HUDEP-2 (cell line): ENCODE results near the gene NLRP13.

Experiments used
- DNase-seq, 76 experiments: peaks; one replicate each; lab custom pipeline; 2025; ENCODE audit not compliant: unreplicated experiment in 76 of 76; lab: John Stamatoyannopoulos, UW

NLRP13 gene

DNA sequence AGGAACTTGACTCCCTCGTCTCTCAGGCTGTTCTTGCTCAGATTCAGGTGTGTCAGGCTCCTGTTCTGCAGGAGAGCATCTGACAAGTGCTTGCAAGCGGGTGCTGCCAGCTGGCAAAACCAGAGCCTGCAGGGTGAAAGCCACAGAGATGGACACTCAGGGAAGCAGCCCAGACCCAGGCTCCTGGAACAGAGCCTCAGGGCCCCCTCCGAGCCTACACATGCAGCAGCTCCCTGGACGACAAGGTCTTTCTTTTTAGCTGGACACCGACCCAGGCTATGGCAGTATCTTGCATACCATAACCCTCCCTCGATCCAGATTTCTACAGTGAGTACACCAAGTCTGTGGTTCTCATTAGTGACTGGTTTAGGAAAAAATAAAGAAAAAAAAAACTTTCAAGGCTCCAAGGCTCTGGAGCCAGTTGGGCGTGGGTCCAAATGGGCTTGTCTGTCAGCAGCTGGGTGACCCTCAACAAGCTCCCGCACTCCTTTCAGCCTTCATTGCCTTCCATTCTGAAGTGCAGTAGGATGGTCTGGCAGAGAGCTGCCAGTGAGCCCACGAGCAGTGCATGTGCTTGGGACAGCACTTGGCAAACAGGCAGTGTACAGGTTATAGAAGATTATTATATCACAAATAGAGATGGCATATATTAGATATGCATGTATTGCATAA lies 29.9 kb downstream of the NLRP13 start:
- DNase-seq, result no peak

DNA sequence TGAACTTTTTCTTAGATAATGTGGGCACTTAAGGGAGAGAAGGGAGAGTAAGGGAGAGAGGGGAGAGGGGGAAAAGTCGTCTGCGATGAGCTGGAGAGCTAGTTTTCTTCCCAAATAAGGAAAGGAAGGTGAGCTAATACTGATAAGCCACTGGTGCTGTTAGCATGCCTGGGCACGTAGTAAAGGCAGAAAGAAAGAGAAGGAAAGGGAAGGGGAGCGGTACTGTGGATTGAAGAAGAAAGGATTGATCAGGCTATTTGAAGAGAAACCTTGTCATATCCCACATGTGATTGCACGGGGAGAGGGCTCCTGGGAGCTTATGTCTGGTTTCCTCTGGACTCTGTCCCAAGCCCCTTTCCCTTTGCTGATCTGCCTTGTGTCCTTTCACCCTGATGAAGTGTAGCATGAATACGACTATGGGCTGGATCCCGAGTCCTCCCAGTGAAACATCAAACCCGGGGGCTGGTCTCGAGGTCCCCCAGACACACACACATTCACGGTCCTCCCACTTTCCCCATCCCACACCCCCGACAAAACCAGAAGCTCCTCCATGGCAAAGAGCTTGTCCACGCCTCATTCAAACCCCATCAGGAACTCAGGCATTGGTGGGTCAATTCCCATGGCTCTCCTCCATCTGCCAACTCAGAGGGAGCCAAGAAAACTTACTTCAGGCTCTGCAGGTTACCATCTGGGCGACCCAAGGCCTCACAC lies 30.6 kb downstream of the NLRP13 start:
- no peak for DNase-seq

DNA sequence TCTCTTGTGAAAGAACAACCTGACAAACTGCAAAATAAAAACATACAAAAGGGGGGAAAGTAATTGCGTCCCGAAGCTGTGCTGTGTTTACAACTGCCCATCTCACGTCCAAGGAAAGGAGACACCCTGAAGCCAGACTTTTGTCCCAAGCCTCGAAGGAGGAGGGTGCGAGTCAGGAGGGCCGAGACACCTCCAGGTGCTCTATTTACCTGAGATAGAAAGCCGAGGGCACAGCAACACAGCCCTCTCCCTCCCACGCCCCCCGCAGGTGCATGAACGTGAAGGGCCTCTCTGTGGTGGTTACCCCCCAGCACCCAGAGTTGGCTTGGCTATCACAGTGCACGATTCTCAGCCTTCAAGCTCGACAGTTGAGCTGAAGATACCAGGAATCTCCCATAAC lies 33.2 kb downstream of the NLRP13 start:
- DNase-seq, result no peak

DNA sequence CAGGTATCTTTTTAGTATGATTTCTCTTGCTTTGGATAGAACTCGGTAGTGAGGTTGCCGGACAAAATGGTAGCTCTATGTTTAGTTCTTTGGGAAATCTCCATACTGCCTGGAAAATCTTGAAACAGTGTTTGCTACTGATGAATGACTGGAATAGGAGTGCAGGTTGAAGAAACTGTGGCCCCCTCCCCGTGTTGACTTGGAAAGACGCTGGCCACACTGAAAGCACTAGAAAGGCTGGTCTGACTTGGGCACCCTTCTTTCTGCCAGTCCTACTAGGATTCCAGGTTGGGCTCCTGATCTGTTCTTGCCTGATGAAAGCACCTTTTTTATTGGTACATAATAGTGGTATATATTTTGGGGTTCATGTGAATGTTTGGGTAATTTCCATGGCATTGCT lies 49.5 kb downstream of the NLRP13 start:
- no peak for DNase-seq

DNA sequence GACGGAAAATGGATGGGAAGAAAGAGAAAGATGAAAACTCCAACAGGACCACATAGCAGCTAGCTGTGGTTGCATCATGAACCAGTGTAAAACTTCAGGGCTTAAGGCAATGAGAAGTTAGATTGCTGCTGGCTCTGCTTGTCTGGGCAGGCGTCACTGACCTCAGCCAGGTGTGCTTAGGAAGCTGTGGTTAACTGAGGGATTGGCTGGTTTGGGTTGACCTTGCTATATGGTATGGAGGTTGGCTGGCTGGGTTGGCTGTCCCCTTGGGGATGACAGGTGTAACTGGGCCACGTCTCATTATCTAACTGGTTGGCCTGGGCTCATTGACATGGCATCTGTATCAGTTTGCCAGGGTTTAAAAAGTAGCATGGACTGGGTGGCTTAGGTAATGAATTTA lies 54.9 kb downstream of the NLRP13 start:
- no peak for DNase-seq

DNA sequence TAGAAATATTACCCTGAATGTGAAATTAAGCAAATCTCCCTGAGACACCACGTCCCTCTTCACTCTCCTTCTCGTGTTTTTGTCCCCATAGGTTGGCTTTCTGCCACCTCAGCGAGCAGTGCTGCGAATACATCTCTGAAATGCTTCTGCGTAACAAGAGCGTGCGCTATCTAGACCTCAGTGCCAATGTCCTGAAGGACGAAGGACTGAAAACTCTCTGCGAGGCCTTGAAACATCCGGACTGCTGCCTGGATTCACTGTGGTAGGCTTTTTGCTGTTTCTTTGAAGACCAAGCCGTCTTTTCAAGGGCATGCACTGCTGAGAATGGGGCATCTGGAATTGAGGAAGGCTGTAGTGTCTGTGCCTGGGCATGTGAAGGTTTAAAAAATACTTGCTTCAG lies 61.4 kb downstream of the NLRP13 start:
- DNase-seq, result no peak

DNA sequence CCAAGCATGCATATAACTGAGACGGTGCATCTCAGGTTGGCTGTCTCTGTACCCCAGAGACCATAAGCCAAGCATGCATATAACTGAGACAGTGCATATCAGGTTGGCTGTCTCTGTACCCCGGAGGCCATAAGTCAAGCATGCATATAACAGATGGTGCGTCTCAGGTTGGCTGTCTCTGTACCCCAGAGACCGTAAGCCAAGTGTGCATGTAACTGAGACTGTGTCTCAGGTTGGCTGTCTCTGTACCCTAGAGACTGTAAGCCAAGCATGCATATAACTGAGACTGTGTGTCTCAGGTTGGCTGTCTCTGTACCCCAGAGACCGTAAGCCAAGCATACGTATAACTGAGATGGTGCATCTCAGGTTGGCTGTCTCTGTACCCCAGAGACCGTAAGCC lies 65.0 kb downstream of the NLRP13 start:
- DNase-seq, result no peak

DNA sequence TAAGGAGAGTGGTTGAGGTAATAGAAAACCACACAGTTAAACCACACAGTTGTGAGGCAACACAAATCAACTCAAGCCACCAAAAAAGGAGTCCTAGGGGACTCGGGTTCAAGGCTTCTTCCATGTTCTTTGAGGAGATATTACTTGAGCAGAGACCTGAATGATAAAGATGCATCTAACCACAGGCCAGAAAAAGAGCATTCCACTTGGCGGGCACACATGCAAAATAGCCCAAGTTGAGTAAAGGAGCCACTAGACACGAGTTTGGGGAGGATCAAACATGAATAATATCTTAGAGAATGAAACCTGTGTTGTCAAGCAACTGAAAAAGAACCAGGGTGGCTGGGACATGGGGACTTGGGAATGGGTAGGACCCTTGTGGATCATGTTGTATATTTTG lies 65.6 kb downstream of the NLRP13 start:
- no peak for DNase-seq

DNA sequence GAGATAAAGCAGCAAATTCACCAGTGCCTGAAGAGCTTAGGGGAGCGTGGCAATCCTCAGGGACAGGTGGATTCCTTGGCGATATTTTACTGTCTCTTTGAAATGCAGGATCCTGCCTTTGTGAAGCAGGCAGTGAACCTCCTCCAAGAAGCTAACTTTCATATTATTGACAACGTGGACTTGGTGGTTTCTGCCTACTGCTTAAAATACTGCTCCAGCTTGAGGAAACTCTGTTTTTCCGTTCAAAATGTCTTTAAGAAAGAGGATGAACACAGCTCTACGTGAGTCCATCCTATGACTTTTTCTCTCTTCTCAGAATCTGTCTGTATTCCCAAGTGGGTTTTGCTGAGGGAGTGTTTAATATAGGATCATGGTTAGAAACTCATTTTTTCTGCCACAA lies 73.2 kb downstream of the NLRP13 start:
- DNase-seq, result no peak

DNA sequence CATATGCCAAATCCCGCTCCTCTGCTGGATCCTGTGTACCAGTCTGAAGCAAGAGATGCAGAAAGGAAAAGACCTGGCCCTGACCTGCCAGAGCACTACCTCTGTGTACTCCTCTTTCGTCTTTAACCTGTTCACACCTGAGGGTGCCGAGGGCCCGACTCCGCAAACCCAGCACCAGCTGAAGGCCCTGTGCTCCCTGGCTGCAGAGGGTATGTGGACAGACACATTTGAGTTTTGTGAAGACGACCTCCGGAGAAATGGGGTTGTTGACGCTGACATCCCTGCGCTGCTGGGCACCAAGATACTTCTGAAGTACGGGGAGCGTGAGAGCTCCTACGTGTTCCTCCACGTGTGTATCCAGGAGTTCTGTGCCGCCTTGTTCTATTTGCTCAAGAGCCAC lies 73.7 kb downstream of the NLRP13 start:
- no peak for DNase-seq

DNA sequence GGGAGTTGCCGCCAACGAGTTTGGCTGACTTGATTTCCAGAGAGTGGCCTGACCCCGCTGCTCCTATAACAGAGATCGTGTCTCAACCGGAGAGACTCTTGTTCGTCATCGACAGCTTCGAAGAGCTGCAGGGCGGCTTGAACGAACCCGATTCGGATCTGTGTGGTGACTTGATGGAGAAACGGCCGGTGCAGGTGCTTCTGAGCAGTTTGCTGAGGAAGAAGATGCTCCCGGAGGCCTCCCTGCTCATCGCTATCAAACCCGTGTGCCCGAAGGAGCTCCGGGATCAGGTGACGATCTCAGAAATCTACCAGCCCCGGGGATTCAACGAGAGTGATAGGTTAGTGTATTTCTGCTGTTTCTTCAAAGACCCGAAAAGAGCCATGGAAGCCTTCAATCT lies 74.2 kb downstream of the NLRP13 start:
- no peak for DNase-seq

DNA sequence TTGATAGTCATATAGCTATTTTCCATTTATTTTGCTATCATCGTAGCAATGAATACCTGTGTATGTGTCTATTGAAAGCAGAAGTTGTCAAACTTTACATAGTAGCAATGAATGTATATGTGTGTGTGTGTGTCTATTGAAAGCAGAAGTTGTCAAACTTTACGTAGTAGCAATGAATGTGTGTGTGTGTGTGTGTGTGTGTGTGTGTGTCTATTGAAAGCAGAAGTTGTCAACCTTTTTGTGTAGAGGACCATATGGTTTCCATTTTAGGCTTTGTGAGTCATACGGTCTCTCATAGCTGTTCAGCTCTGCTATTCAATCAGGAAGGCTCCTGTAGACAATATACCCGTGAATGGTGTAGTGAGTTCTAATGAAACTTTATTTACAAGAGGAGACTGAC lies 75.0 kb downstream of the NLRP13 start:
- no peak for DNase-seq

DNA sequence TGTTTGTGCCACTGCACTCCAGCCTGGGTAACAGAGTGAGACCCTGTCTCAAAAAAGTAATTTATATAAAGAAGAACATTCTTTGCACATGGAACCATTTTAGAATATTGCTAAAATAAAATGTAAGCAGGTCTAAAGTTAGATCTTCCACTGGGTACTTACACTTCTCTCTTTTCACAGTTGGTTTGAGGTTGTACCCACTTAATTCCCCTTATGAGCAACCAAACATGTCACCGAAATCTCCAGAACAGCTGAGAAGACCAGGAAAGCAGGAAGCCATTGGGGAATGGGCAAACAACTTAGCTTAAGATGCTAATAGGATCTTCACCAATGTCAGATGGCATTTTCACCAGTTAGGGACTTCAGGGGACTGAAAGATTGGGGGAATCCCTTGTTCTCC lies 77.0 kb downstream of the NLRP13 start:
- no peak for DNase-seq
